CD4-positive, alpha-beta T cell treated with Interleukin-17A for 1 hour (primary cell): Measurements from ENCODE around the gene EYA2.

Source experiments
- DNase-seq: peaks from one replicate; pipeline ENCODE4 v3.0.0-alpha.2; 2020

The EYA2 gene

GRCh38 chr20:47237715-47238114 lies 343.1 kb downstream of the EYA2 start:
- no peak for DNase-seq
